ENCODE results near the gene ZNF438. TPM values are rescaled to one million over a fixed set of nuclear protein-coding genes. Genes with fewer than 3 reads are reported as not detected.

Gene ZNF438
- total RNA-seq, 1 donor from 2014 or later = 1.3 TPM

DNA sequence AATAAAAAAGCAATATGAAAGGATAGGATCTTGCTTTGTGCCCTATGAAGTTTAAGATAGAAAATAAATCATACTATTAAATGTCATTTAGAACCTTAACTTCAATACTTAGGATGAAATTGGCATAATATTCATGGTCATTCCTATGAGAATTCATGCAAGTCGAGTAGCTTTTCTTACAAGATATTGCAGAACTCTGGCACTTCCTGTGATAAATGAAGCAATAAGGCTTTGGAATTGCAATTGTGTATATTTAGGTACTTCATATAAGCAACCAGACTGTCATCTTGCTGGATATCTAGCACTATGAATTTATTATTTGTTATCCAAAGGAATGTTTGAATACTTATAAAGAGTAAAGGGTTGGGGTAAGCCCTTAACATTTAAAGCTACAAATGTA is 116.5 kb downstream of the ZNF438 start:
- H3K9me3 Mint-ChIP-seq = no peaks in the 10 kb centered on the region
- H3K36me3 Mint-ChIP-seq = peaks cover 2% of the 10 kb centered on the region
- no peaks in the 10 kb centered on the region for H3K27me3 Mint-ChIP-seq (ENCODE audit: insufficient read depth, low read depth)
- no peaks in the 10 kb centered on the region for H3K4me1 ChIP-seq
- H3K27me3 ChIP-seq = no peaks in the 10 kb centered on the region
- H3K9ac ChIP-seq = no peak overlapping the region
- H4K20me1 ChIP-seq (ENCODE audit: low read depth) = no peaks in the 10 kb centered on the region
- no peaks in the 10 kb centered on the region for H3F3A ChIP-seq (ENCODE audit: low read depth)
- no peak overlapping the region for H2AFZ ChIP-seq (replicated peaks)
- H3K4me1 Mint-ChIP-seq = no peaks in the 10 kb centered on the region
- H3K4me2 ChIP-seq = no peak overlapping the region
- no peaks in the 10 kb centered on the region for H3K9me3 ChIP-seq (ENCODE audit: low read depth)
- no peaks in the 10 kb centered on the region for H3K79me2 ChIP-seq (ENCODE audit: low read depth)
- no peak for TF ChIP-seq CTCF (IDR thresholded peaks at IDR 0.05)
- no peak for TF ChIP-seq EZH2phosphoT487 (IDR thresholded peaks at IDR 0.05)
- no peak for TF ChIP-seq EZH2 (IDR thresholded peaks at IDR 0.05)
- no peak overlapping the region for H3K4me3 Mint-ChIP-seq
- no peak overlapping the region for H3K4me3 ChIP-seq
- no peak for DNase-seq (ENCODE audit: low spot score)
- no peak overlapping the region for H3K27ac ChIP-seq
- H3K27ac Mint-ChIP-seq = no peak overlapping the region
- H3K36me3 ChIP-seq = no peaks in the 10 kb centered on the region

- H3K36me3 Mint-ChIP-seq = no peaks in the 10 kb centered on the region
Measured at GRCh38 chr10:30911303-30911863, 120.3 kb downstream of the ZNF438 start.

GRCh38 chr10:30903397-30904138 is 128.1 kb downstream of the ZNF438 start:
- Mint-ChIP-seq H3K36me3 (no peaks in the 10 kb centered on the region), H3K4me1 (no peaks in the 10 kb centered on the region), H3K9me3 (no peaks in the 10 kb centered on the region), H3K4me3 (no peak overlapping the region), H3K27ac (no peak overlapping the region), H3K27me3 (ENCODE audit: insufficient read depth, low read depth) (no peaks in the 10 kb centered on the region)
- Histone ChIP-seq H3K4me2 (no peak overlapping the region), H3K27ac (no peak overlapping the region), H3K27me3 (no peaks in the 10 kb centered on the region), H3K36me3 (no peaks in the 10 kb centered on the region), H3K9ac (no peak overlapping the region), H3F3A (ENCODE audit: low read depth) (no peaks in the 10 kb centered on the region), H3K79me2 (ENCODE audit: low read depth) (no peaks in the 10 kb centered on the region), H4K20me1 (ENCODE audit: low read depth) (no peaks in the 10 kb centered on the region), H3K4me1 (no peaks in the 10 kb centered on the region), H2AFZ (replicated peaks) (no peak overlapping the region), H3K4me3 (no peak overlapping the region), H3K9me3 (ENCODE audit: low read depth) (no peaks in the 10 kb centered on the region)
- TF ChIP-seq EZH2phosphoT487 (IDR thresholded peaks at IDR 0.05) (no peak), CTCF (IDR thresholded peaks at IDR 0.05) (no peak), EZH2 (IDR thresholded peaks at IDR 0.05) (no peak)
- no peak for DNase-seq (ENCODE audit: low spot score)

More at GRCh38 chr10:30911303-30911863, 120.3 kb downstream of the ZNF438 start:
- Histone ChIP-seq H3F3A (ENCODE audit: low read depth) (no peaks in the 10 kb centered on the region), H3K36me3 (no peaks in the 10 kb centered on the region), H3K4me1 (no peaks in the 10 kb centered on the region), H2AFZ (replicated peaks) (no peak overlapping the region), H3K4me2 (no peak overlapping the region), H3K79me2 (ENCODE audit: low read depth) (no peaks in the 10 kb centered on the region), H3K9me3 (ENCODE audit: low read depth) (no peaks in the 10 kb centered on the region), H3K27ac (no peak overlapping the region), H3K27me3 (no peaks in the 10 kb centered on the region), H3K4me3 (no peak overlapping the region), H3K9ac (no peak overlapping the region), H4K20me1 (ENCODE audit: low read depth) (no peaks in the 10 kb centered on the region)
- H3K27ac Mint-ChIP-seq = no peak overlapping the region
- no peaks in the 10 kb centered on the region for H3K4me1 Mint-ChIP-seq
- H3K4me3 Mint-ChIP-seq = no peak overlapping the region
- no peaks in the 10 kb centered on the region for H3K9me3 Mint-ChIP-seq
- TF ChIP-seq CTCF (IDR thresholded peaks at IDR 0.05) (no peak), EZH2phosphoT487 (IDR thresholded peaks at IDR 0.05) (no peak), EZH2 (IDR thresholded peaks at IDR 0.05) (no peak)
- DNase-seq (ENCODE audit: low spot score) = no peak
- no peaks in the 10 kb centered on the region for H3K27me3 Mint-ChIP-seq (ENCODE audit: insufficient read depth, low read depth)

All from neural progenitor cell (in vitro differentiated cells).